ENCODE results near the gene MIXL1. TPM values are rescaled to one million over a fixed set of nuclear protein-coding genes. Genes with fewer than 3 reads are reported as not detected.
"Not testable (repeated sequence)": the region's sequence is repeated elsewhere in the genome, so short reads cannot be mapped to it uniquely, and the experiment has no call there.

MIXL1 gene
- total RNA-seq, 6 experiments from 2014 or later, result 0.14 TPM; not detected in 5

DNA sequence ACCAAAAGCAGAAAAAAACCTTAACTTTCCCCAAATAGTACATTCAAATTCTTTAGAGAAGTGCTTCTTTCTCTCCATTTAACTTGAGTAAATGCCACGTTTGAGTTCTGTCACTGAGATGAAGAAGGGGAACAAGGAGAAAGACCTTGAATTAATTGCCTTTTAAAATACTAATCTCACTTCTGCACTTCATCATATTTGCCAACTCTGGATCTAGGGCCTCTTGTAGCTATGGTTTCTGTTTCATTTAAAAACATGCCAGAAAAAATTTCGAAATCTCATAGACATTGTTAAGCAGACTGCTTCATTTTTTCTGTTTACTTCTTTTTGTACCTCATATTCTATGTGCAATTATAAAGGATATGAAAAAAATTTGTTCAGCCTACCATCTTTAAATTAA is 24.6 kb downstream of the MIXL1 start:
- Mint-ChIP-seq H3K36me3 (ENCODE audit: low read depth) (no peaks in the 10 kb centered on the region), H3K9me3 (no peaks in the 10 kb centered on the region), H3K4me1 (ENCODE audit: low read depth) (no peaks in the 10 kb centered on the region), H3K27ac (no peak overlapping the region), H3K4me3 (no peak overlapping the region), H3K27me3 (ENCODE audit: insufficient read depth) (no peaks in the 10 kb centered on the region; the same call in 1 of the 2 replicates)
- TF ChIP-seq, protein P1, sequence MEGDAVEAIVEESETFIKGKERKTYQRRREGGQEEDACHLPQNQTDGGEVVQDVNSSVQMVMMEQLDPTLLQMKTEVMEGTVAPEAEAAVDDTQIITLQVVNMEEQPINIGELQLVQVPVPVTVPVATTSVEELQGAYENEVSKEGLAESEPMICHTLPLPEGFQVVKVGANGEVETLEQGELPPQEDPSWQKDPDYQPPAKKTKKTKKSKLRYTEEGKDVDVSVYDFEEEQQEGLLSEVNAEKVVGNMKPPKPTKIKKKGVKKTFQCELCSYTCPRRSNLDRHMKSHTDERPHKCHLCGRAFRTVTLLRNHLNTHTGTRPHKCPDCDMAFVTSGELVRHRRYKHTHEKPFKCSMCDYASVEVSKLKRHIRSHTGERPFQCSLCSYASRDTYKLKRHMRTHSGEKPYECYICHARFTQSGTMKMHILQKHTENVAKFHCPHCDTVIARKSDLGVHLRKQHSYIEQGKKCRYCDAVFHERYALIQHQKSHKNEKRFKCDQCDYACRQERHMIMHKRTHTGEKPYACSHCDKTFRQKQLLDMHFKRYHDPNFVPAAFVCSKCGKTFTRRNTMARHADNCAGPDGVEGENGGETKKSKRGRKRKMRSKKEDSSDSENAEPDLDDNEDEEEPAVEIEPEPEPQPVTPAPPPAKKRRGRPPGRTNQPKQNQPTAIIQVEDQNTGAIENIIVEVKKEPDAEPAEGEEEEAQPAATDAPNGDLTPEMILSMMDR (IDR thresholded peaks at IDR 0.05), result no peak
- no peak for DNase-seq

DNA sequence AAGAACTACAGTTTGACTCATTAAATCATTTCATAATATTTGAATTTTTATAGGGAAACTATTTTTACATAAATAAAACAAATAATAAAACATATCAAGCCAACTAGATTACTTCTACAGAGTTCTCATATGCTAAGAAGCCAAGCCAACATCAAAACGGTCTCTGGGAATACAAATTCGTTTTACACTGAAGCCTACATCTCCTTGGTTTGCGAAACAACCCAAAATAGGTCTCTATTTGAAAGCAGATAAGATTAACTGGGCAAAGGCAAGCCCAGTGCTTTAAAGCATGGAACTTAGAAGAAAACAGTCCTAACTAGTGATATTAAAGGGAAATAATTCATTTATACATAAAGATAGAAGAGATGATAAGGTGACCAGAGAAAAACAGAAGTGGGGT is 25.3 kb downstream of the MIXL1 start:
- no peak overlapping the region for H3K27ac Mint-ChIP-seq
- H3K9me3 Mint-ChIP-seq, result no peaks in the 10 kb centered on the region
- TF ChIP-seq, protein P1 (IDR thresholded peaks at IDR 0.05), result no peak
- no peak for DNase-seq
- no peak overlapping the region for H3K4me3 Mint-ChIP-seq
- no peaks in the 10 kb centered on the region; the same call in 1 of the 2 replicates for H3K27me3 Mint-ChIP-seq (ENCODE audit: insufficient read depth)
- H3K36me3 Mint-ChIP-seq (ENCODE audit: low read depth), result no peaks in the 10 kb centered on the region
- H3K4me1 Mint-ChIP-seq (ENCODE audit: low read depth), result no peaks in the 10 kb centered on the region

- no peak for DNase-seq
- H3K27me3 Mint-ChIP-seq (ENCODE audit: insufficient read depth), result no peaks in the 10 kb centered on the region; the same call in none of the 2 replicates
- TF ChIP-seq, protein P1 (IDR thresholded peaks at IDR 0.05), result no peak
- H3K9me3 Mint-ChIP-seq, result no peaks in the 10 kb centered on the region
- no peaks in the 10 kb centered on the region for H3K36me3 Mint-ChIP-seq (ENCODE audit: low read depth)
- no peaks in the 10 kb centered on the region for H3K4me1 Mint-ChIP-seq (ENCODE audit: low read depth)
- H3K4me3 Mint-ChIP-seq, result no peak overlapping the region
- H3K27ac Mint-ChIP-seq, result no peak overlapping the region
Observed at GRCh38 chr1:226250511-226250910, 27.0 kb downstream of the MIXL1 start.

- H3K27ac Mint-ChIP-seq; H3K4me1 Mint-ChIP-seq (ENCODE audit: low read depth); H3K4me3 Mint-ChIP-seq; DNase-seq; H3K36me3 Mint-ChIP-seq (ENCODE audit: low read depth); H3K27me3 Mint-ChIP-seq (ENCODE audit: insufficient read depth); H3K9me3 Mint-ChIP-seq: not testable (repeated sequence)
Observed at GRCh38 chr1:226252841-226253240, 29.4 kb downstream of the MIXL1 start.

DNA sequence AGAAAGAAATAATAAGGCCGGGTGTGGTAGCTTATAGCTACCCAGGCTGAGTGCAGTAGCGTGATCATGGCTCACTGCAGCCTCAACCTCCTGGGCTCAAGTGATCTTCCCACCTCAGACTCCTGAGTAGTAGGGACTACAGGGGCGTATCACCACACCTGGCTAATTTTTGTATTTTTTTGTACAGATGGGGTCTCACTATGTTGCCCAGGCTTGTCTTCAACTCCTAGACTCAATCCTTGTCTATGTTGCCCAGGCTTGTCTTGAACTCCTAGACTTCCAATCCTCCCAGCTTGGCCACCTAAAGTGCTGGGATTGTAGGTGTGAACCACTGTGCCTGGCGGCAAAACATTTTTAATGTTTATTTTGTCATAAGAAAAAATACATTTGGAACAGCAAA is 30.5 kb downstream of the MIXL1 start:
- TF ChIP-seq, protein P1 (IDR thresholded peaks at IDR 0.05), result no peak
- Mint-ChIP-seq H3K9me3 (no peaks in the 10 kb centered on the region), H3K36me3 (ENCODE audit: low read depth) (no peaks in the 10 kb centered on the region), H3K27ac (no peak overlapping the region), H3K4me1 (ENCODE audit: low read depth) (no peaks in the 10 kb centered on the region), H3K4me3 (no peak overlapping the region), H3K27me3 (ENCODE audit: insufficient read depth) (no peaks in the 10 kb centered on the region; the same call in none of the 2 replicates)
- DNase-seq, result no peak

DNA sequence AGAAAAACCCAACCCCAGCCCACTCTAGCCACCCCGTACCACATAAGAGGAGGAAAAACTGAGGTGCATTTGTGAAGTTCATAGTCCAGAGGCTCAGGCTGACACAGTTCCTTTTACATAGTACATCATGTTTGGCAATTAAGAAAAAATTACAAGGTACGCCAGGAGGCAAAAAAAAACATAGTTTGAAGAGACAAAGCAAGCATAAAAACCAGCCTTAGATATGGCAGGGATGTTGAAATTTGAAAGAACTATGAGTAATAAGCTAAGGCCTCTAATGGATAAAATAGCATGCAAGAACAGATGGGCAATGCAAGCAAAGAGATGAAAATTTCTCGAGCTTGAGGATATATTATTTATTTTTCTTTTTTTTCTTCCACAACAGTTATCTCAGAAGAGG is 31.9 kb downstream of the MIXL1 start:
- Mint-ChIP-seq H3K27ac (no peak overlapping the region), H3K27me3 (ENCODE audit: insufficient read depth) (no peaks in the 10 kb centered on the region; the same call in 1 of the 2 replicates), H3K36me3 (ENCODE audit: low read depth) (peaks cover 14% of the 10 kb centered on the region), H3K4me1 (ENCODE audit: low read depth) (no peaks in the 10 kb centered on the region), H3K4me3 (no peak overlapping the region), H3K9me3 (peaks cover 4% of the 10 kb centered on the region)
- no peak for DNase-seq
- TF ChIP-seq, protein P1 (IDR thresholded peaks at IDR 0.05), result no peak

Data from HFFc6 (cell line).